Measurements from ENCODE around the gene CAMK1D. TPM values are rescaled to one million over a fixed set of nuclear protein-coding genes. Genes with fewer than 3 reads are reported as not detected.
A peak's percentile ranks its signal among the peaks of the same experiment; 100 is the strongest.

Gene CAMK1D
- total RNA-seq, 3 donors from 2014 or later: 20.6 to 48.5 (median 32.8) TPM

DNA sequence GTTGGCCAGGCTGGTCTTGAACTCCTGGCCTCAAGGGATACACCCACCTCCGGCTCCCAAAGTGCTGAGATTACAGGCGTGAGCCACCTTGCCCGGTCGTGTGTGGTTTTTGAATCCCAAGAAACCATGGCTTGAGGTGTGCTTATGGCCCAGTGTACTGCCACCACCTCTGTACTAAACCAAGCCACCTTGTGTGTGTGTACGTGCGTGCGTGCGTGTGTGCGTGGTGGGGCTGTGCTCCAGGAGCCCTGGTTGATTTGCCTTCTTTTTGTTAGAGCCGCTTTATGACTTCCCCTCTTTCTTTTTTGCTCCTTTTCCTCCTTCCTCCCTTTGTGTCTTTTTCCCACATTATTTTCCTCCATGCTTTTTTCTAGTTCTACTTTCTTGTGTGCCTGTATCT, 121.4 kb downstream of the CAMK1D start:
- DNase-seq: no peak
- Histone ChIP-seq H3K36me3 (ENCODE audit: low read depth) (no peaks in the 10 kb centered on the region), H3K4me1 (ENCODE audit: low read depth) (peaks cover 17% of the 10 kb centered on the region), H3K4me3 (no peak overlapping the region), H3K9me3 (no peaks in the 10 kb centered on the region)
- TF ChIP-seq CTCF (IDR thresholded peaks at IDR 0.05): no peak
- intact Hi-C loops (cut with DNase I, micrococcal nuclease): no loop called here
- no peak for ATAC-seq

GRCh38 chr10:12471135-12471534, 121.8 kb downstream of the CAMK1D start:
- H3K4me1 ChIP-seq (ENCODE audit: low read depth): peaks cover 17% of the 10 kb centered on the region
- intact Hi-C loops (cut with DNase I, micrococcal nuclease): no loop called here
- no peak for TF ChIP-seq CTCF (IDR thresholded peaks at IDR 0.05)
- H3K36me3 ChIP-seq (ENCODE audit: low read depth): no peaks in the 10 kb centered on the region
- peak; percentile 81 for ATAC-seq
- peak in 1 of 3 donors; percentile 66 for DNase-seq
- H3K9me3 ChIP-seq: no peaks in the 10 kb centered on the region
- H3K4me3 ChIP-seq: no peak overlapping the region

DNA sequence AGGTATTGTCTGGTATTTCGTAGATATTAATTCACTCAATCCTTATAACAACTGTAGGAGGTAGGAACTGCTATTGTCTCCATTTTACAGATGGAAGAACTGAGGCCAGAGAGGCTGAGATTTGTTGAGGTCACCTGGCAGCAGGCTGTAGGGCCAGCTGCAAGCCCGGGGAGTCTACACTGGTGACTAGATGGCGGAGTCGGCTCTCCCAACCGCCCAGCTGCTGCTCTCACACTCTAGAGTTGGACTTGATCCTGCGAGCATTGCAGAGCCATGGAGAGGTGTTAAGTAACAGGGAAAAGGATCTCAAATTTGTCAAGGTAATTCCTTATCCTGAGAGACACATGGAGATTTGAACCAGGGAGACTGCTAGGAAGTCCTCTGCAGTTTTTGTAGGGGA, 124.1 kb downstream of the CAMK1D start:
- intact Hi-C loops (cut with DNase I, micrococcal nuclease): no loop called here
- TF ChIP-seq CTCF (IDR thresholded peaks at IDR 0.05): no peak
- H3K4me3 ChIP-seq: no peak overlapping the region
- DNase-seq: no peak
- H3K36me3 ChIP-seq (ENCODE audit: low read depth): no peaks in the 10 kb centered on the region
- ATAC-seq: no peak
- H3K4me1 ChIP-seq (ENCODE audit: low read depth): peaks cover 17% of the 10 kb centered on the region
- no peaks in the 10 kb centered on the region for H3K9me3 ChIP-seq

DNA sequence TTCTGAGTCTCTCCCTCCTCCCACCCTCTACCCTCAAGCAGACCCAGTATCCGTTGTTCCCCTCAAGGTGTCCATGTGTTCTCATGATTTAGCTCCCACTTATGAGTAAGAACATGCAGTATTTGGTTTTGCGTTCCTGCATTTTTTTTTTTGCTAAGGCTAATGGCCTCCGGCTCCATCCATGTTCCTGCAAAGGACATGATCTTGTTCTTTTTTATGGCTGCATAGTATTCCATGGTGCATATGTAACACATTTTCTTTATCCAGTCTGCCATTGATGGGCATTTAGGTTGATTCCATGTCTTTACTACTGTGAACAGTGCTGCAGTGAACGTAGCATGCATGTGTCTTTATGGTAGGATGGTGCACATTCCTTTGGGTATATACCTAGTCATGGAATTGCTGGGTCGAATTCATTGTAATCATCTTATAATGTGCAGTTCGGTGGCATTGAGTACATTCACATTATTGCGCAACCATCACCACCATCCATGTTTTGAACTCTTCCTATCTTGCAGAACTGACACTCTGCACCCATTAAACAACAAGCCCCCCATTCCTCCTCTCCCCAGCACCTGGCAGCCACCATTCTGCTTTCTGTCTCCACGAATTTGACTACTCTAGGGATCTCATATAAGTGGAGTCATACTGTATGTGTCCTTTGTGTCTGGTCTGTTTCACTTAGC, 125.5 kb downstream of the CAMK1D start:
- no peak for ATAC-seq
- H3K4me3 ChIP-seq: no peak overlapping the region
- no peaks in the 10 kb centered on the region for H3K9me3 ChIP-seq
- intact Hi-C loops (cut with DNase I, micrococcal nuclease): no loop called here
- H3K36me3 ChIP-seq (ENCODE audit: low read depth): no peaks in the 10 kb centered on the region
- DNase-seq: no peak
- H3K4me1 ChIP-seq (ENCODE audit: low read depth): peaks cover 22% of the 10 kb centered on the region
- TF ChIP-seq CTCF (IDR thresholded peaks at IDR 0.05): no peak

GRCh38 chr10:12476656-12477055, 127.3 kb downstream of the CAMK1D start:
- ATAC-seq (no peak), DNase-seq (no peak)
- Histone ChIP-seq H3K36me3 (ENCODE audit: low read depth) (no peaks in the 10 kb centered on the region), H3K4me3 (no peak overlapping the region), H3K4me1 (ENCODE audit: low read depth) (peaks cover 21% of the 10 kb centered on the region), H3K9me3 (no peaks in the 10 kb centered on the region)
- intact Hi-C loops (cut with DNase I, micrococcal nuclease): no loop called here
- TF ChIP-seq CTCF (IDR thresholded peaks at IDR 0.05): no peak

Measured in mucosa of descending colon (tissue), 3 donors.